ENCODE results near the gene NPEPL1. TPM values are rescaled to one million over a fixed set of nuclear protein-coding genes. Genes with fewer than 3 reads are reported as not detected.
"Not testable (repeated sequence)": the region's sequence is repeated elsewhere in the genome, so short reads cannot be mapped to it uniquely, and the experiment has no call there.

Gene NPEPL1, protein sequence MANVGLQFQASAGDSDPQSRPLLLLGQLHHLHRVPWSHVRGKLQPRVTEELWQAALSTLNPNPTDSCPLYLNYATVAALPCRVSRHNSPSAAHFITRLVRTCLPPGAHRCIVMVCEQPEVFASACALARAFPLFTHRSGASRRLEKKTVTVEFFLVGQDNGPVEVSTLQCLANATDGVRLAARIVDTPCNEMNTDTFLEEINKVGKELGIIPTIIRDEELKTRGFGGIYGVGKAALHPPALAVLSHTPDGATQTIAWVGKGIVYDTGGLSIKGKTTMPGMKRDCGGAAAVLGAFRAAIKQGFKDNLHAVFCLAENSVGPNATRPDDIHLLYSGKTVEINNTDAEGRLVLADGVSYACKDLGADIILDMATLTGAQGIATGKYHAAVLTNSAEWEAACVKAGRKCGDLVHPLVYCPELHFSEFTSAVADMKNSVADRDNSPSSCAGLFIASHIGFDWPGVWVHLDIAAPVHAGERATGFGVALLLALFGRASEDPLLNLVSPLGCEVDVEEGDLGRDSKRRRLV
- 10 to 100 TPM; 15.4 to 17.1 TPM for total RNA-seq

GRCh38 chr20:58692579-58693225, at the start of gene NPEPL1:
NPEPL1 (plus strand) TSS chr20:58692800; CDS start chr20:58692901, 101 bp downstream.
- ChIA-PET POLR2A (interaction anchor here (1.1 to 1.6 kb wide), 4 partner anchors 12 to 42 kb away, joined by 3 to 4 read pairs (median 3); partner anchors contain the start of gene STX16), CTCF (interaction anchor here (0.9 to 1.9 kb wide), 4 partner anchors 12 to 188 kb away, joined by 3 to 11 read pairs (median 4); partner anchors contain the start of gene STX16)
- Mint-ChIP-seq H3K9me3 (no peaks in the 10 kb centered on the region), H3K4me1 (ENCODE audit: low read depth) (peaks cover 15% of the 10 kb centered on the region), H3K27ac (peak within 1 kb of the TSS; percentile 73), H3K4me3 (peak within 1 kb of the TSS; percentile 70), H3K27me3 (no peaks in the 10 kb centered on the region), H3K36me3 (ENCODE audit: low read depth) (no peaks in the 10 kb centered on the region)
- ATAC-seq (peak; percentile 98), DNase-seq (peak; percentile 61)
- TF ChIP-seq, protein P1, sequence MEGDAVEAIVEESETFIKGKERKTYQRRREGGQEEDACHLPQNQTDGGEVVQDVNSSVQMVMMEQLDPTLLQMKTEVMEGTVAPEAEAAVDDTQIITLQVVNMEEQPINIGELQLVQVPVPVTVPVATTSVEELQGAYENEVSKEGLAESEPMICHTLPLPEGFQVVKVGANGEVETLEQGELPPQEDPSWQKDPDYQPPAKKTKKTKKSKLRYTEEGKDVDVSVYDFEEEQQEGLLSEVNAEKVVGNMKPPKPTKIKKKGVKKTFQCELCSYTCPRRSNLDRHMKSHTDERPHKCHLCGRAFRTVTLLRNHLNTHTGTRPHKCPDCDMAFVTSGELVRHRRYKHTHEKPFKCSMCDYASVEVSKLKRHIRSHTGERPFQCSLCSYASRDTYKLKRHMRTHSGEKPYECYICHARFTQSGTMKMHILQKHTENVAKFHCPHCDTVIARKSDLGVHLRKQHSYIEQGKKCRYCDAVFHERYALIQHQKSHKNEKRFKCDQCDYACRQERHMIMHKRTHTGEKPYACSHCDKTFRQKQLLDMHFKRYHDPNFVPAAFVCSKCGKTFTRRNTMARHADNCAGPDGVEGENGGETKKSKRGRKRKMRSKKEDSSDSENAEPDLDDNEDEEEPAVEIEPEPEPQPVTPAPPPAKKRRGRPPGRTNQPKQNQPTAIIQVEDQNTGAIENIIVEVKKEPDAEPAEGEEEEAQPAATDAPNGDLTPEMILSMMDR (IDR thresholded peaks at IDR 0.05): no peak
- intact Hi-C loops (cut with micrococcal nuclease): loop anchor here (5.0 kb wide), 1 partner anchor 40 kb away; the partner anchor contains the start of gene STX16

GRCh38 chr20:58642896-58643295, 49.7 kb upstream of the NPEPL1 start:
- POLR2A ChIA-PET: interaction anchor here (0.6 to 1.2 kb wide), 2 partner anchors 9 to 237 kb away, joined by 3 read pairs; no protein-coding TSS in a partner anchor
- H3K4me3 Mint-ChIP-seq; ATAC-seq; CTCF ChIA-PET; H3K27ac Mint-ChIP-seq; H3K9me3 Mint-ChIP-seq; H3K4me1 Mint-ChIP-seq (ENCODE audit: low read depth); DNase-seq; H3K27me3 Mint-ChIP-seq; H3K36me3 Mint-ChIP-seq (ENCODE audit: low read depth): not testable (repeated sequence)
- intact Hi-C loops (cut with micrococcal nuclease): loop anchor here (10.0 kb wide), 1 partner anchor 158 kb away; no protein-coding TSS in a partner anchor

DNA sequence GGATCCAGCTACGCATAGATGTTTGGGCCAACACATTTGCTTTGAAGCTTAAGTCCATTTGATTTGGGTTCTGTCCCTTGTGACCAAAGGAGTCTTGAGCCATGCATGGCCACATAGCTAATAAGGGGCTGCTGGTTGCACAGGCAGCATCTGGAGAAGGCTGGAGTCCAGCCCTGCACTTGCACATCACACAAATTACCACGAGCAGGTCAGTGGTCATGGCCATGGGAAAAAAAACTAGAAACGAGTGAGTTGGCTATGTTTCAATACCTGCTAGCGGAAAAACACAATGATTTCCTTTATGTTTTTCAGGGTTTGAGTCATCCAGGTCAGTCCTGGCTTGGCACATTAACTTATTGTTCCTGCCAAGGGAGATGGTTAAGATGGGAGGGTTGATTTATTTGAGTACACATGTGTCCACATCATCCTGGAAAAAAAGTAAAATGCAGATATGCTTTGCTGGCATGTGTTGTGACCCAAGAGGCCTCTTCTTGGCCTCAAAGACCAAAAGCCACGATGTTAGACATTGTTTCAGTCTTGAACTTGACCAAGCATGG, 47.1 kb upstream of the NPEPL1 start:
- Mint-ChIP-seq H3K27me3 (no peaks in the 10 kb centered on the region), H3K9me3 (no peaks in the 10 kb centered on the region), H3K27ac (no peak overlapping the region), H3K4me1 (ENCODE audit: low read depth) (peaks cover 9% of the 10 kb centered on the region), H3K4me3 (no peak overlapping the region), H3K36me3 (ENCODE audit: low read depth) (no peaks in the 10 kb centered on the region)
- CTCF ChIA-PET: interaction anchor here (0.6 to 1.1 kb wide), 4 partner anchors 24 to 198 kb away, joined by 3 to 4 read pairs (median 3); no protein-coding TSS in a partner anchor
- POLR2A ChIA-PET: no interaction called here
- TF ChIP-seq, protein P1 (IDR thresholded peaks at IDR 0.05): no peak
- DNase-seq (no peak), ATAC-seq (no peak)
- intact Hi-C loops (cut with micrococcal nuclease): loop anchor here (10.0 kb wide), 1 partner anchor 161 kb away; no protein-coding TSS in a partner anchor

DNA sequence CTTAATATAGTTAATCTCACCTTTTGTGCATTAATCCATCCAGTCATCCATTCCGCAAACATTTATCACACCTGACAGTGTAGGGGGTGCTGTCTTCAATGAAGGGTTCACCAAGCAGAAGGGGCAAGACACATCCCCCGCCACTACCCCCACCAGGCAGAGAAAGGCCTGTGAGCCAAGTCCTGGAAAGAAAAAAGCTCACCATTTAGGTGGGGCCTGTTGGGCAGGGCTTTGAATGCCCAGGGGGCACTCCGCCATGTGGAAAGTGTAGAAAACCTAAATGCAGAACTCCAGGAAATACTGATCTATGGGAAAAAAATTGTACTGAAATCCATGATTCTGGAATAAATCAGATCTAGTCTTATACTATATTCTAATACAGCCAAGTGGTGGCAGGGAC, 46.3 kb upstream of the NPEPL1 start:
- H3K4me3 Mint-ChIP-seq: no peak overlapping the region
- CTCF ChIA-PET: interaction anchor here (1.1 to 1.6 kb wide), 2 partner anchors 11 to 90 kb away, joined by 3 to 4 read pairs; no protein-coding TSS in a partner anchor
- no peak overlapping the region for H3K27ac Mint-ChIP-seq
- peaks cover 9% of the 10 kb centered on the region for H3K4me1 Mint-ChIP-seq (ENCODE audit: low read depth)
- DNase-seq (no peak), ATAC-seq (no peak)
- TF ChIP-seq, protein P1 (IDR thresholded peaks at IDR 0.05): no peak
- no peaks in the 10 kb centered on the region for H3K27me3 Mint-ChIP-seq
- POLR2A ChIA-PET: interaction anchor here (1.3 kb wide), 1 partner anchor 12 kb away, joined by 4 read pairs; no protein-coding TSS in a partner anchor
- peaks cover 3% of the 10 kb centered on the region for H3K36me3 Mint-ChIP-seq (ENCODE audit: low read depth)
- no peaks in the 10 kb centered on the region for H3K9me3 Mint-ChIP-seq
- intact Hi-C loops (cut with micrococcal nuclease): loop anchor here (10.0 kb wide), 1 partner anchor 161 kb away; no protein-coding TSS in a partner anchor

GRCh38 chr20:58646703-58647102, 45.9 kb upstream of the NPEPL1 start:
- POLR2A ChIA-PET: interaction anchor here (1.3 kb wide), 1 partner anchor 12 kb away, joined by 4 read pairs; no protein-coding TSS in a partner anchor
- H3K27me3 Mint-ChIP-seq: no peaks in the 10 kb centered on the region
- DNase-seq: no peak
- ATAC-seq: no peak
- H3K4me1 Mint-ChIP-seq (ENCODE audit: low read depth): peaks cover 9% of the 10 kb centered on the region
- no peak overlapping the region for H3K27ac Mint-ChIP-seq
- TF ChIP-seq, protein P1 (IDR thresholded peaks at IDR 0.05): no peak
- no peaks in the 10 kb centered on the region for H3K9me3 Mint-ChIP-seq
- intact Hi-C loops (cut with micrococcal nuclease): loop anchor here (10.0 kb wide), 1 partner anchor 162 kb away; no protein-coding TSS in a partner anchor
- H3K36me3 Mint-ChIP-seq (ENCODE audit: low read depth): peaks cover 7% of the 10 kb centered on the region
- no peak overlapping the region for H3K4me3 Mint-ChIP-seq
- CTCF ChIA-PET: interaction anchor here (1.1 to 1.6 kb wide), 4 partner anchors 10 to 91 kb away, joined by 3 to 6 read pairs (median 4); no protein-coding TSS in a partner anchor
